ENCODE data around the gene ANKRD40CL.

Gene ANKRD40CL

DNA sequence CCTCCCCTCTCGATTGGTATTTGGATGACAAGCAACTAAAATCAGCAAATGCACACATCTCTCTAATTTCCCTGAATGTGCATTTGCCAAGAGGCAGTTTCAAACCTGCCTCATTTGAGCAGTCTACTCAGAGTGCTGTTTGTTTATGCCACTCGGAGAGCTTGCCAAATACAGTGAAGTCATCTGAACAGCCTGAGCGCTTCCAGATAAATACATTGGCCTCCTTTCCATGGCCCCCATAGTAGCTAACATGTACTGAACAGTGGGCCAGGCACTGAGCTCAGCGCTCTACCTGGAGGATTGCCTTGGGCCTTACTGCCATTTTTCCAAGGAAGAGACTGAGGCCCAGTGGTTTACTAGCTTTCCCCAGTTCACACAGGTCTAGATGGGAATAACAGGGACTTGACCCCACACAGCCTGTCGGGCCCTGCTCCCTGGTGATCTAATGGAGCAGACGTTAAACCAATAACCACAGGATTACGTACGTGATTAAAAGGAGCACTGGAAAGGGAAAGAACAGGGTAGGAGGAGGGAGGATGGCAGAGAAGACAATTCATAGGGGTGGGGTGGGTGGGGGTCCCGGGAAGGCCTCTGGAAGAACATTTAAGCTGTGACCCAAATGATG lies 18.7 kb upstream of the ANKRD40CL start:
- no peak for DNase-seq

DNA sequence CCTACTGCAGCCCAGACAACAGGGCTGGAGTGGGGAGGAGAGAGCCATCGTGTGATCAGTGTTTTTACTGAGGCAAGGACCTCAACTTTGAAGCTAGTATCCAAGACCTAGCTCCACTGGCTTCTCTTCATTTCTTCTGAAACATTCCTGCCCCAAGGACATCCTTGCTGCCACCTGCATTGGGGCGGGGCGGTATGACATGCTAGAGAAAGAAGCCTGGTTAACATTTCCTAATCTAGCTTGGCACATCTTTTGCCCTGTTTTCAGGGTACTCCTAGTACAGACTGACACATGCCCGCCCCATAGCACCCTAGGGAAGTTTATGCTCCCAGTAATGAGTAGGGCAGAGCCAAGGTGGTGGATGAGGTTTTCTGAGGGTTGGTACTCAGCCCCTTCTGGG lies 17.8 kb upstream of the ANKRD40CL start:
- DNase-seq, result no peak

DNA sequence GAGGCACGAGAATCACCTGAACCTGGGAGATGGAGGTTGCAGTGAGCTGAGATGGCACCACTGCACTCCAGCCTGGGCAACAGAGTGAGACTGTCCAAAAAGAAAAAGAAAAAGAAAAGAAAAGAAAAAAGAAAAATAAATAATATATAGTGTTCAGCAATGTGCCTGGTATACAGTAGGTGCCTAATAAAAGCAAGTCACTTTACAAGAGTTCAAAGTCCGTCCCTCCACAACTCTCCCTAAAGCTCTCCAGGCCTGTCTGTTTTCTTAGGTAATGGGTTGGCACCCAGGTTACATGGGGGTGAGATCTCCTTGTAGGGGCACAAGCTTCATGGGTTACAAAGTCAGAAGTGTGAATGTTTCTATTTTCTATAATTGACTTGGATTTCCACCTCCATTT lies 16.6 kb upstream of the ANKRD40CL start:
- DNase-seq, result no peak

DNA sequence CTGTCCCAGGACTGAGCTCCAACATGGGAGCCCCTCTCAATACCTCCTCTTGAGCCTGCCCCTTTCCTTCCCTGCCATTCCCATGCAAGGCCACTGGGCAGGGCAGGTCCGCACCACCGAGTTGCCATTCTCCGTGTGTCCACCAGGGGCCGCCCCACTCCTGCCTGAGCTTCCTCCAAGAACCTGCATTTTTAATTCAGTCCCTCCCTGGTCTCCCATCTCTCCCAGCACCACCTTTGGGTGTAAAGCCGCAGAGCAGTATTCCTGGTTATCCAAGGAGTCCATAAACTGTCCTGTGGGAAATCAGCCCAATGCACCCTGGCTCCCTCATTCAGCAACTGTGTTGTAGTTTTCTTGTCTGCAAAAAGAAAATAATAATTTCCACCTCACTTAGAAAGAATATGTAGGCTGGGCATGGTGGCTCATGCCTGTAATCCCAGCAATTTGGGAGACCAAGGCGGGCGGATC lies 15.9 kb upstream of the ANKRD40CL start:
- DNase-seq, result peak; percentile 66

DNA sequence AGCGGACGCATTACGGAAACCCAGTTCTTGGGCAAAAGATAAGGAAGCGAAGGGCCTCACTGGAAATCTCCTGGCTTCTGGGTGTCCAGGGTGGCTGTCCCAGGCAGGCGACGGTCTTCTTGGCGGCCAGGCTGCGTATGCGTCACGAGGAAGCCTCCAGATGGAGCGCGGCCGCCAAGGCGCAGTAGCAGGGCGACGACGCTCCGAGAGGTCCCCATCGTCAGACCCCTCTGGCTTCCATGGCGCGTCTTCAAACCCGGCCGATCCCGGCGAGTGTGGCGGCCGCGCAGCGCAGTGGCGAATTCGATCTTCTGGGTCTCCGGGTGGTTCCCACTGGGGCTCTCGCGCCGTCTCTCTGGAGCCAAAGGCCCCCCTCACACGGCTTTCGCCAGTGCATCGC lies 13.8 kb upstream of the ANKRD40CL start:
- no peak for DNase-seq

DNA sequence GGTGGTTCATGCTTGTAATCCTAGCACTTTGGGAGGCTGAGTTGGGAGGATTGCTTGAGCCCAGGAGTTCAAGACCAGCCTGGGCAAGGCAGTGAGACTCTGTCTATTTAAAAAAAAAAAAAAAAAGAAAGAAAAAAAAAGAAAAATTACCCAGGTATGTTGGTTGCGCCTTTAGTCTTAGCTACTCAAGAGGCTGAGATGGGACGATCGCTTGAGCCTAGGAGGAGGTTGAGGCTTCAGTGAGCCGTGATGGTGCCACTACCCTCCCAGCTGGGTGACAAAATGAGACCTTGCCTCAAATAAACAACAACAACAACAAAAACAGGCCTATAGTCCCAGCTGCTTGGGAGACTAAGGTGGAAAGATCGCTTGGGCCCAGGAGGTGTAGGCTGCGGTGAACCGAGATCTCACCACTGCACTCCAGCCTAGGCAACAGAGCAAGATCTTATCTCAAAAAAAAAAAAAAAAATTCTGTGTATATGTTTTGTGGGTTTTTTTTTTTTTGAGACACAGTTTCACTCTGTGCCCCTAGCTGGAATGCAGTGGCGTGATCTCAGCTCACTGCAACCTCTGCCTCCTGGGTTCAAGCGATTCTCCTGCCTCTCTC lies 12.5 kb upstream of the ANKRD40CL start:
- no peak for DNase-seq

DNA sequence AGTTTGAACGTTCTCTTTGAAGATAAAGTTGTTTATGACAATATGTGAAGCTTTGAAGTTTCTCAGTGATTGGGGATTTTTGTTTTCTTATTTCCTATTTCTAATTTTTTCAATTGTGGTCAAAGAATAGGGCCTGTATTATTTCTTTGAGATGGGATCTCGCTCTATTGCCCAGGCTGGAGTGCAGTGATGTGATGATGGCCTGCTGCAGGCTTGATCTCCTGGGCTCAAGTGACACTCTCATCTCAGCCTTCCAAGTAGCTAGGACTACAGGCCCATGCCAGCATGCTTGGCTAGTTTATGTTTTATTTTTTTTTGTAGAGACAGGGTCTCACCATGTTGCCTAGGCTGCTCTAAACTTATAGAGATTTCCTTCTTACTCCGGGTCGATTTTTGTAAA lies 11.7 kb upstream of the ANKRD40CL start:
- DNase-seq, result no peak

DNA sequence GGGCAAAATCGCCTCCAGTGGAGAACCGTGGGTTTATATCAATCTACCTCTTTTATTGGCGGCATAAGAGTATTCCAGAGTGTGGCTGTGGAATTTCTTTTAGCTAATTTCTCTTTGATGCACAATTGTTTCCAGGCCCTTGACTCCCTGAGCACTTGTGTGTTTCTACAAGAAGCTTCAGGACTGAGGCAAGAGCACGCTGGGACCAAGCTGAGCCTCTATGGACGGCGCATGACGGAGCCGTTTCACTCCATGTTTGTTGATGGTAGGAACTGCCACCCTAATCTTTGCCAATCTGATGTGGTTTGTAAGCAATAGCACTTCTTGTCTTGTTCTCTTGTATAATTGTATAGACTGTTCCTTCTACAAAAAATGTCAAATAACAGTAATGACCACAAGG lies 11.2 kb upstream of the ANKRD40CL start:
- no peak for DNase-seq

DNA sequence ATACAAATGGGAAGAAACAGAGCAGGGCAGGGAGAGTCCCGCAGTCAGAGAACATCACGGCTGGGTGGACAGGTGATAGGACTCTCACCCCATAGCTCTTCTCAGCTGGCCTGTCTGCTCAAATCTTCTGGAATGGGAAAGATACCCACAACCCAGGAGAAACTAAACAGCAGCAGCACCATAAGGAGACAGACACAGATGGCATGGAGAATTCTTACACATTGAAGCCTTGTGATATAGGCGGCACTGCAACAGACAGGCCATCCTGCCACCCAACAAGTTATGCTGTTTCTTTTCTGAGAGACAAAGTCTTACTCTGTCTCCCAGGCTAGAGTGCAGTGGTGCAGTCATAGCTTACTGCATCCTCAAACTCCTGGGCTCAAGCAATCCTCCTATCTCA lies 8.6 kb upstream of the ANKRD40CL start:
- no peak for DNase-seq

DNA sequence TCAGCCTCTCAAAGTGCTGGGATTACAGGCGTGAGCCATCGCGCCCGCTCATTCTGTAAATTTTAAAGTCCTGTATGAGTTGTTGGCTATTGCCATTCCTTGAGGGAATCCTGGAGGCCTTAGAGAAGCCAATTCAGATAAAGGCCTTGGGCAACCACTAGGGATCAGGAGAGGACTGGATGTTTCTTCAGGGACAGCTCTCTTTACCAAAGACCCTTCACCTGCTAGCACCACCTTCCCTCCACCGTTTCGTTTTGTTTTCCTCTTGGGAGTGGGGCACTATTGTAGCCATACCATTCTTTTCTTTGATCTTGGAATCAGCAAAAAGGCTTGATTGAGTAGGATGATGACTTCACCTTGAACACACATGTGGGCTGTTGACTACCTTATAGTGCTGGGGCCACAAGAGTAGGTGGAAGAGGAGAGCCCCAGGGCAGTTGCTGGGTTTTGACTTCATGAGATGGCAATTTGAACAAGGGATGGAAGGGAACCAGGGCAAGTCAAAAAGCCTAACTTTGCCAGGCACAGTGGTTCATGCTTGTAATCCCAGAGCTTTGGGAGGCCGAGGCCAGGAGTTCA lies 7.0 kb upstream of the ANKRD40CL start:
- DNase-seq, result no peak

DNA sequence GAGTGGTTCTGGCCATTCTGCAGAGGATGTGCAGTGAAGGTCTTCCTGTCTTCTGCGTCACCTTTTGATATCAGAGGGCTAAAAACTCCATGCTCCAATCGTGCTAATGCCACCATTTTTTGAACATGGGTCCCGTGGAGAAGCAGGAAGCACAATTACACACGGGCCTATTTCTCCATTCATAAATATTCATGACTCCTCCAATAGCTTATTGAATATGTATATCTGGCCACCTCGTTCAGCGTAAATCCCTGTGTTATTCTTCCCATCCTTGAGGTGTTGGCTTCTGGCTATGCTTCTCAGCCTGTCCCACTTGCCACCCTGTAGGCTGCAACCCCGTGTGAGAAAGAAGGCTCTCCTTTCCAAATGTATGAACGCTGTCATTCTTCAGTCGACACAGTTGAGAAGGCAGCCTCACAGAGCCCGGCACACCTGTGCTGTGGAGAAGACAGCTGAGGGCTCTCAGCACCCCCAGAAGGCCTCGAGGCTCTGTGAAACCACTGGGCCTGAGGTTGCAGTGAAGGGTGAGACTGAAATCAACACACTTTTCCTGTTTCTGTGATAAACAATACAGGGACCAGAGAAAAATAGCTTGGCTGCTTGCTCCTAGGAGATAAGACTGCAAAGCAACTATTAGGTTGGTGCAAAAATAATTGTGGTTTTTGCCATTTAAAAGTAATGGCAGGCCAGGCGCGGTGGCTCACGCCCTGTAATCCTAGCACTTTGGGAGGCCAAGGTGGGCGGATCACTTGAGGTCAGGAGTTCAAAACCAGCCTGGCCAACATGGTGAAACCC lies 4.9 kb upstream of the ANKRD40CL start:
- DNase-seq, result no peak

DNA sequence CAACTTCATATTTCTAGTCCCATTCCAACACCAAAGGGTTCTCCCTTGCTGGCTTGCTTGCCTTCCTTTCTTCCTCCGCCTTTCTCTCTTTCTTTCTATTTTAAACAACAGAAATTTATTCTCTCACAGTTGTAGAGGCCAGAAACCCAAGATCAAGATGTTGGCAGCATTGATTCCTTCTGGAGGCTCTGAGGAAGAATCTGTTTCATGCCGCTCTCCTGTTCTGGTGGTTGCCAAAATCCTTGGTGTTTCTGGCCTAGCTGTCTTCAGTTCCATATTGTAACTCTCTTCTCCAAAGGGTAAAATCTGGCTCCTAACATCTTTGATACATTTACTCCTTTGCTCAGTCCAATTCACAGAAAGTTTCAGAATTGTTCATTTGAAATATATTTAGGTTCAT lies 3.0 kb upstream of the ANKRD40CL start:
- DNase-seq, result no peak

DNA sequence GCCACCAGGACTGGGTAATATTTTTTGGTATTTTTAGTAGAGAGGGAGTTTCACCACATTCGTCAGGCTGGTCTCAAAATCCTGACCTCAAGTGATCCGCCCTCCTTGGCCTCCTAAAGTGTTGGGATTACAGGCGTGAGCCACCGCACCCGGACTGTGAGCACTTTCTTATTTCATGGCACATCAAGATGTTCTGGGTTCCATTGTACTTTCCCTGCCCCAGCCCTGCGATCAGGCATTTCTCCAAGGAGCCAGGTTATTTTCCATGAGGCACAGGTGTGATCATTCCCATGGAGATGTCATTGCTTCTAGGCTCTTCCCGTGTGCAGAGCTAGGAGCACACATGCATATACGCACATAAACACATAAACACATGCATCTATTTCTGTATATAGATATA lies 2.6 kb upstream of the ANKRD40CL start:
- DNase-seq, result no peak

DNA sequence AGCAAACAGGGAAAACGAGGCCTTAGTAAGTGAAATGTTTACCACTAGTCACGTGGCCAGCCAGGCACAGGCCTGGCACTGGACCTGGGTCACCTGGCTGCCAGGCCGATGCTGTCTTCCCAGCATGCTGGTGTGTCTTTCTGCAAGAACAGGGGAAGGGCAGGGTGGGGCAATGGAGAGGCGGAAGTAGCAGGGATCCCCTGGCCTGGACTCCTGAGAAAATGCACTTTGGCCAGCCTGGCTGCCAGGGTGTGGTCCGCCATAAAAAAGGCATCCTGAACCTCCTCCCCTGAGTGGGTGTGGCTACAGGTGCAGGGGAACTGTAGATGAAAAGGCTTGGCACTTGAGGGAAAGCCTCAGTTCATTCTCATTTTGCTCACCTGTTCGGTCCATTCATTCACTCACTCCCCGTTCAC lies 1.0 kb upstream of the ANKRD40CL start:
- DNase-seq, result no peak

DNA sequence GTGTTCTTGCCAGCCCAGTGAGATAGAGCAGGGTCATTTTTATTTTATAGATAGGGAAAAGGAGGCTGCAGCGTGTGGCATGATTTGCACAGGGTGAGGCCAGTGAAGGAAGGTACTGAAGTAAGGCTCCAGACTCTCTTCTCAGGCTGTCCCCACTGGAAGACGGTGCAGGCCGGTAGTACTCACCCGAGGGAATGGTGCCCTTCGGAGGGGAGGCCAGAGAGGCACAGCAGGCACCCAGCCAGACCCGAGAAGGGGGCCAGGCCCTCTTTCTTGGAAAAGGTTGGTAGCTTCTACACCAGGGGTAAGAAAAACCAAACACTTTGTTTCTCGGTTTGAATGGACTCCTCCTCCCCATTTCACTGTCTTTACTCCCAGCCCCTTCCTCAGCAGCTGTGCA lies 288 bp downstream of the ANKRD40CL start:
- DNase-seq, result no peak

DNA sequence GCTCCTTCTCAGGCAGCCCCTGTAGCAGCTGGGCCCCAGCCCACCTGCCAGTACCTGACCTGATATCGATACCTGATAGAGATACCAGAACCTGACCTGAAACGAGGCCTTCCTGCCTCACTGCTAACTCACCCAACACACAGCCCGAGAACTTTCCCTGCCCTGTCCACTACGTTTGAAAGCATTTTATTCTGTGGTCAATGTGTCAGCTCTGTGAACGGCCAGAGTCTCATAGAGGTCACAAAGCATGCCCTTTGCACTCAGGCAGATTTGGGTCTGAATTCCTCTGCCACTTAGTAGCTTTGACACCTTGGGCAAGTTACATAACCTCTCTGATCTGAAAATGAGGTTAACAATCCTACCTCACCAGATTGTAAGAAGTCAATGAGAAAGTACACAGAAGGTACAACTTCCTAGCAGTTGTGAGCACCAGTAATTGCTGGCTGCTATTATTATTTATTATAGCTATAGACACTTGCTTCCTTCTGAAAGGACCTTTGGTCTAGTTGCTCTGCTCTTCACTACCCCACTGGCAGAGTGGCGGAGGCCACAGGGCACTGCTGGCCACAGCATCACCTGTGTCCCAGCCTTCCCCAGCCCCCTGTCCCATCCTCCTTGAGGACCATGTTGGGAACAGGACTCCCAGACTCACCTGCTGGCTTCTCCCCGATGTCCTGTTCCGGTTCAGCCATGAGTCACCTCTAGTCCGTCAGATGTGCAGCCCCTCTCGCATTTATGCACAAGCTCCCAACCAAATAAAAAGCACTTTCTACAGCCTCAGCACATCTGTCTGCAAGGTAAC lies 895 bp downstream of the ANKRD40CL start:
- no peak for DNase-seq

DNA sequence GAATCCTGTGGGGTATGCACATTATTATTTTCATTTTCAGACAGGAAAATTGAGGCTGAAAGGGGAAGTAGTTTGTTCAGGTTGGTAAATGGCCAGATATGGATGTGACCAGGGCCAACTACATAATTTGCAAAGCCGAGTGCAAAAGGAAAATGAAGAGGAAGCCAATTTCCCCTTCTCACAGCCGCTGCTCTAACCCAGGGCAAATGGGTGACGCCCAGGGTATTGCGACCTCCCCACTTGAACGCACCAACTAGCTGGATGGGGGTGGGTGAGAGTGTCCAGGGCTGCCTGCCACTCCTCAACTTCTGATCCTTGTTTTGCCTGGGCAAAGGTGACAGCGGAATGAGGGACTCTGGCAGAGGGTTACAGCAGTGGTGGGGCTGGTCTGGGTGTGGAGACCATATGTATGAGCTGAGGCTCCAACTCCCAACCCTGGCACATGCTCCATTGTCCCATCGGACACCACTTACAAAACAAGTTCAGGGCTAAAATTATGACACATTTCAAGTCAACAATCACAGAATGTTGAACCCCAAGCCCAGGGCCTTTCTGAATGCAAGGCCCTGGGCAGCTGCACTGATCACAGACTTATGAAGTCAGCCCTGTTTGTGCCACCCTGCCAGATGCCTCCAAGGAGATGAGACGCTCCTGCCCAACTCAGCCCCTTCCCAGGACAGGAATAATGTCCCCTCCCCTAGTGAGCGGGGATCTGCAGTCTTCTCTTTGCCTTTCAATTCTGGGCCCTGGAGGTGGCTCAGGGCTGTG lies 1.7 kb downstream of the ANKRD40CL start:
- DNase-seq, result no peak

DNA sequence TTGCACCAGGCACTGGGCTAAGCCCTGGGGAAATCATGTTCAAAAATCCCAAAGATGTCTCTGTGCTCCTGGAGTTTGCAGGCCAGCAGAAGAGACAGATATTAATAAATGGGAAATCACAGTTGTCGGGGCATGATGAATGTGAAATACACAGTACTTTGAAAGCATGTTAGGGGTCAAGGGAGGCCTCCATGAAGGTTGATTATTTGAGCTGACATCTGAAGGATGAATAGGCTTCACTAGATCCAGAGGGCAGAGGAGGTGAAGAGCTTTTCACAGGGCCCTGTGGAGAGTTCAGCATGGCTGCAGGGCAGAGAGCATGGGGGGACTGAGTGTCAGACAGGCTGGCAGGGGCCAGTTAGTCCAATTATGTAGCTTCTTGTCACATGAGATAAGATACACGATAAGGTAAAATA lies 2.6 kb downstream of the ANKRD40CL start:
- no peak for DNase-seq

DNA sequence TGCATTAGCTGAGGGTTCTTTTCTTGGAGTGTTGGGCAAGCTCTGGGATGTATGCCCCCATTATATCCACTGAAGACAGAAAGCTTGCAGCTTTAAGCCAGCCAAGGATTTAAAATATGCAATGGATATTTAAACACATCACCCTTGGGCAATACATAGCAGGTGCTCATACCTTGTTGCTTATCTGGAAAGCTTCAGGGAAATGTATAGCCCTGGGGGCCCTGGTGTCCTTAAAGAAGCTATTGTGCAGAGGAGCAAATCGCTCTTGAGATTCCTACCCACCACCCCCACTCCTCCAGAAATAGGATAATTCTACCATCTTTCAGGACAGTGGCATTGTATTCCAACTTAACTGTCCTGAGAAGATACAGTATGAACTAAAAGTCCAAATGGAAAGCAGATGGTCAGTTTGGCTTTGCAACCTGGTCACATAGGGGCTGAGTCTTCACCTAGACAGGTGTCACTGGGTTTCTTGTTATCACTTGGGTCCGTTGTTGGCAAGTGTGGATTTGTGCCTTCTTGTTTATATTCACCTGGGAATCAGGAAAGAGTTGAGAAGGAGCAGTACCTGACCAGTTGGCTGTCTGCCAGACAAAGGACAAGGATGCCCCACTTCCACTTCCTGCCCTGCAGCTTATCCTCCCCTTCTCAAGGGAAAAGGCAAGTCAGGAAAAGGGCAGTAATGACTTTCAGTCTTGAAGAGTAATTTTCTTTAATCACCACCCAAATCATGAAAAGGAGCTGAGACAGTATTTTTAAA lies 3.4 kb downstream of the ANKRD40CL start:
- no peak for DNase-seq

DNA sequence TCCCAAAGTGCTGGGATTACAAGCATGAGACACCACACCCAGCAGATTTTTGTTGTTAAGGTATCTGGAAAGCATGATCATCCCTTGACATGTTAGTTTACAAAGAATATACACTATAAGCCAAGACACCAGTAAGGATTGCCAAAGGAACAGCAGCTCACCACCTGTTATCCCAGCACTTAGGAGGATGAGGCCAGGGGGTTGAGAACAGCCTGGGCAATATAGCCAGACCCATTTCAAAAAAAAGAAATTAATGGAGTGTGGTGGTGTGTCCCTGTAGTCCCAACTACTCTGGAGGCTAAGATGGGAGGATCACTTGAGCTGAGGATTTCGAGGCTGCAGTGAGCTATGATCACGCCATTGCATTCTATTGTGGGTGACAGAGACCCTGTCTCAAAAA lies 5.1 kb downstream of the ANKRD40CL start:
- no peak for DNase-seq

DNA sequence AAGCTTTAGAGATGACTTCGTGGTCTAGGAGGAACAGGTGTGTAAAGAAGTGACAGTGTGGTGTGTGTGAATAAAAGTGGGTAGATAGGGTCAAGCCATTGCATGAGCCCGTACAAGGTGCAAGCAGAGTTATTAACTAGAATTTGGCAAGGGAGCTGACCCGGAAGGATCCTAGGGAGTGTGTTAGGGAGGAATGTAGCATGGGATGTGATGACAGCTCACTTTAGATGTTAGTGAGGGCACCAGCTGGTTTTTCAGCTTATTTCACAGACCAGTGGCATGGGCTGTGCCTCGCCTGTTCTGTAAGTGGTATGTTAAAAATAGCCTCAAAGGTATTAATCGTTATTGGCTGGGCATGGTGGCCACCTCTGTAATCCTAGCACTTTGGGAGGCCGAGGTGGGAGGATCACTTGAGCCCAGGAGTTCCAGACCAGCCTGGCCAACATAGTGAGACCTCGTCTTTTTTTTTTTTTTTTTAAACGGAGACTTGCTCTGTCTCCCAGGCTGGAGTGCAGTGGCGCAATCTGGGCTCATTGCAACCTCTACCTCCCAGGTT lies 8.3 kb downstream of the ANKRD40CL start:
- no peak for DNase-seq
